ENCODE measurements around the gene CATSPER4. TPM values are rescaled to one million over a fixed set of nuclear protein-coding genes. Genes with fewer than 3 reads are reported as not detected.
A peak's percentile ranks its signal among the peaks of the same experiment; 100 is the strongest.
"Not testable (repeated sequence)": the region's sequence is repeated elsewhere in the genome, so short reads cannot be mapped to it uniquely, and the experiment has no call there.

CATSPER4 gene
- total RNA-seq, 3 donors from 2014 or later: not detected

- Histone ChIP-seq H3K4me1 (ENCODE audit: low read depth) (peaks cover 10% of the 10 kb centered on the region), H3K36me3 (ENCODE audit: low read depth) (no peaks in the 10 kb centered on the region), H3K4me3 (no peak overlapping the region), H3K9me3 (no peaks in the 10 kb centered on the region)
- no peak for ATAC-seq
- no peak for TF ChIP-seq CTCF (IDR thresholded peaks at IDR 0.05)
- intact Hi-C loops (cut with DNase I, micrococcal nuclease): no loop called here
- DNase-seq: no peak
Measured at GRCh38 chr1:26220199-26220912, 30.0 kb downstream of the CATSPER4 start.

GRCh38 chr1:26221094-26221493, 30.7 kb downstream of the CATSPER4 start:
- intact Hi-C loops (cut with DNase I, micrococcal nuclease): no loop called here
- no peak overlapping the region for H3K4me3 ChIP-seq
- H3K36me3 ChIP-seq (ENCODE audit: low read depth): no peaks in the 10 kb centered on the region
- no peak for ATAC-seq
- no peaks in the 10 kb centered on the region for H3K9me3 ChIP-seq
- peaks cover 14% of the 10 kb centered on the region for H3K4me1 ChIP-seq (ENCODE audit: low read depth)
- no peak for TF ChIP-seq CTCF (IDR thresholded peaks at IDR 0.05)
- no peak for DNase-seq

GRCh38 chr1:26224606-26225005, 34.2 kb downstream of the CATSPER4 start:
- Histone ChIP-seq H3K4me1 (ENCODE audit: low read depth) (peaks cover 14% of the 10 kb centered on the region), H3K4me3 (no peak overlapping the region), H3K9me3 (no peaks in the 10 kb centered on the region), H3K36me3 (ENCODE audit: low read depth) (no peaks in the 10 kb centered on the region)
- ATAC-seq (no peak), DNase-seq (no peak)
- intact Hi-C loops (cut with DNase I, micrococcal nuclease): no loop called here
- no peak for TF ChIP-seq CTCF (IDR thresholded peaks at IDR 0.05)

GRCh38 chr1:26225033-26225831, 34.8 kb downstream of the CATSPER4 start:
- Histone ChIP-seq H3K36me3 (ENCODE audit: low read depth) (no peaks in the 10 kb centered on the region), H3K9me3 (no peaks in the 10 kb centered on the region), H3K4me1 (ENCODE audit: low read depth) (peaks cover 14% of the 10 kb centered on the region), H3K4me3 (no peak overlapping the region)
- ATAC-seq (peak; percentile 83), DNase-seq (peak; percentile 82 to 87 (median 82))
- intact Hi-C loops (cut with DNase I, micrococcal nuclease): no loop called here
- TF ChIP-seq CTCF (IDR thresholded peaks at IDR 0.05): no peak

- ATAC-seq; intact Hi-C loops (cut with DNase I, micrococcal nuclease): not testable (repeated sequence)
Measured at GRCh38 chr1:26230682-26231081, 40.3 kb downstream of the CATSPER4 start.

More at GRCh38 chr1:26230682-26231081, 40.3 kb downstream of the CATSPER4 start:
- H3K36me3 ChIP-seq (ENCODE audit: low read depth); DNase-seq; H3K4me3 ChIP-seq; H3K9me3 ChIP-seq; H3K4me1 ChIP-seq (ENCODE audit: low read depth): not testable (repeated sequence)
